ENCODE data around the gene PISD.
"Not testable (repeated sequence)": the region's sequence is repeated elsewhere in the genome, so short reads cannot be mapped to it uniquely, and the experiment has no call there.

Gene PISD

DNA sequence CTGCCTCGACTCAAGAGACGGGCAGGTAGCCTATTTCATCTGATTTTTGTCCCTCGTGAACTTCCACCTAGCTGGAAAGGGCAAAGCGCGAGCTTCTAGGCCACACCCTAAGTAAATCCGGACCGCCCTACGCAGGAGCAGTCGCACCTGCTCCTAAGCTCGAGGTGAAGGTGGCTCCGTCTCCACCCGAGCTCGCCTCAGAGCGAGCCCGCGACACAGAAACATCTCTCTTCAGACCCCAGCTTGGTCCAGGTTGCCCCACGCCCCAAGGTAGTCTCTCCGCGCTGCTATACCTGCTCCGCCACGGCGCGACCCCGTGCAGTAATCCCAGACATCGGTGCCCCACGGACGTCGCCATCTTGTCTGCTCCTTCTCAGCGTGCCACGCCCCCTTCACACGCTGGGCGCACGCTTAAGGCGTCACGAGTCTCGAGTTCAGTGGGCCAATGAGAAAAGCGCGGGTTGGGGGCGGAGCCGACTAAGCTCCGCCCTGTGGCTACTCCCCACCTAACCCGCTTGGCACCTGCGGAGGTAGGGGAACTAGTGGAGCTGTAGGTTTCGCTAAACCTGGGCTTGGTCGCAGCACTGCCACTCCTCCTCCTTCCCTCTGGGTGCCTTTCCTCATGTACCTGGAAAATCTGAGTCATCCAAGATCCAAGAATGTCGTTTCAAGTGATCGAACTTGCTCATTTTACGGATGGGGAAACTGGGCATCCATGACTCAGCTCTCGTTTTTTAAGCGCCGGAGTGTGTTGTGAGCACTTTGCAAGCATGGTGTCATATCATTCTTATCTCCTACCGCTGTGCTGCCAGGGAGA is at the start of gene PISD:
TSS of gene PISD (minus strand) at position 365 of the 817 bp plus-strand sequence. CDS start at position 358, 7 bp downstream.
- DNase-seq: peak; percentile 95

GRCh38 chr22:31711226-31711625 is 49.2 kb upstream of the PISD start:
- DNase-seq: not testable (repeated sequence)

DNA sequence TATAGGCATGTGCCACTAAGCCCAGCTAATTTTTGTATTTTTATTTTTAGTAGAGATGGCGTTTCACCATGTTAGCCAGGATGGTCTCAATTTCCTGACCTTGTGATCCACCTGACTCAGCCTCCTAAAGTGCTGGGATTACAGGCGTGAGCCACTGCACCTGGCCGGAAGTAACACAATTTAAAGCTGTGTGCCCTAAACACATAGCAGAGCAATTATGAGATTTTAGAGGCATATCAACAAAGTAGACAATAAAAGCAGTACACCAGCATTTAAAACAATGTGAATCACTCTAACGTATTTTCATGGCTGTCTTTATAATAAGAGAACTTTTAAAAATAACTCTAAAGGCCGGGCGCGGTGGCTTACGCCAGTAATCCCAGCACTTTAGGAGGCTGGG is 45.5 kb upstream of the PISD start:
- DNase-seq: no peak

DNA sequence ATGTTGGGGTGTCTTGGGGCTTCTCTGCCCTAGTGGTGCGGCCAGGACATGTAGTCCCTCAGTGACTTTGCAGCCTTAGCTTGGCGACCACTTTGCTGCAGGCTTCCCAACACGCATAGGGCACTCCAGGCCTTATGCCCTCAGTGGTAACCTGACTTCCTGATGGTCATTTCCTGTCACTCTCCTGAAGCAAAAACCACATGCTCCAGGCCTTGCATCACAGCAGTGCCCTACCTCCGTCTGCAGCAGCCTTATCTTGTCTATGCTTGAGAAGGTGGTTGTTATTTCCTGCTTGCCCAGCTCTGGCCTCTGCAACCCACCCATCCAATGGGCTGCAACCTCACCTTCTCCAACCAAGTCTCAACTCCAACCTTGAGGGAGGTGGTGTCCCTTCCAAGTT is 33.4 kb upstream of the PISD start:
- DNase-seq: no peak

DNA sequence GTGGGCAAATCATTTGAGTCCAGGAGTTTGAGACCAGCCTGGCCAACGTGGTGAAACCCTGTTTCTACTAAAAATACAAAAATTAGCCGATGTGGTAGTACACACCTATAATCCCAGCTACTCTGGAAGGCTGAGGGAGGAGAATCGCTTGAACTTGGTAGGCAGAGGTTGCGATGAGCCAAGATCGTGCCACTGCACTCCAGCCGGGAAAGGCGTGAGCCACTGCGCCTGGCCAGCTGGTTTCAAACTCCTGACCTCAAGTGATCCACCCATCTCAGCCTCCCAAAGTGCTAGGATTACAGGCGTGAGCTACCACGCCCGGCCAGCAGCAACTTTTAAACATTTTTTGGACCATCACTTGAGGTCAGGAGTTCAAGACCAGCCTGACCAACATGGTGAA is 32.0 kb upstream of the PISD start:
- DNase-seq: not testable (repeated sequence)

GRCh38 chr22:31692186-31692886 is 30.3 kb upstream of the PISD start:
- DNase-seq: no peak

GRCh38 chr22:31691408-31691807 is 29.4 kb upstream of the PISD start:
- DNase-seq: no peak

DNA sequence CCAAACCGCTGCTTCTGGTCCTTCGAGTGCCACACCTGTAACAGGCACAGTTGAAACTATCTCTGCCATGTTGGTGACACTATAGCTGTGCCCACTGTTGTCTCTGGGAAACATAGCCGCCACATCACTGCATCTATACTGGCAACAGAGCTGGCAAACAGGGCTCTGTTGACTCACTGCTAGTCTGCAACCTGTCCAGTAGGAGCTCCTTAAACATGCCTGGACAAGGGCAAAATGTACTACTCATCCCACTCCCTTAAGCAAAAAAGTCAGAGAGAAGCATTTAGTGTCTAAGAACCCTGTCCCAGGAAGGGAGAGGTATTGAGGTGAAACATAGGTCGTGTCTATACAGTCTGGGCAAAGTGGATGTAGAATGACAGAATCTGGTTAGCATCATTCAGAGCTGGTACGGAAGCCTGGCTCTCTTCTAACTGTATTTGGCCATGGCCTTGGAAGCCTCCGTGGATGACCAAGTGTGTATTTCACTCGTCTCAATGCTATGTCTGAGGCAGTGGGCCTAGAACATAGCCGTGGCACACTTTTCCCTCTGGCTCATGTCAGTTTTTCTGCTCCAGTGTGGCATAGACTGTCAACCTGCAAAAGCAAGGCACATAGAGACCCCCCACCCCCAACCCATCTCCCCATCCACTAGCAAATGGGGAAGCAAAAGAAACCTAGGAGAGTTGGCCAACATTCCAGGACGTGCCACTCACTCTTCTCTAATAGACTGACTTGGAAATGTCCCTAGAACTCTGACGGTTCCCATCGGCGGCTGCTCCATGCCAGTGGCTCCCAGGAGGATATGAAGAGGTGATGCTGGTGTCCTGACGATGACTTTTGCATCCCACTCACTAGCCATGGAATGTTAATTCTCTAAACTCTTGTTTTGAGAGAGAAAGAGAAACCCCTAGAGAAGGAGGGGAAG is 21.4 kb upstream of the PISD start:
- DNase-seq: no peak

GRCh38 chr22:31682751-31683150 is 20.7 kb upstream of the PISD start:
- no peak for DNase-seq

DNA sequence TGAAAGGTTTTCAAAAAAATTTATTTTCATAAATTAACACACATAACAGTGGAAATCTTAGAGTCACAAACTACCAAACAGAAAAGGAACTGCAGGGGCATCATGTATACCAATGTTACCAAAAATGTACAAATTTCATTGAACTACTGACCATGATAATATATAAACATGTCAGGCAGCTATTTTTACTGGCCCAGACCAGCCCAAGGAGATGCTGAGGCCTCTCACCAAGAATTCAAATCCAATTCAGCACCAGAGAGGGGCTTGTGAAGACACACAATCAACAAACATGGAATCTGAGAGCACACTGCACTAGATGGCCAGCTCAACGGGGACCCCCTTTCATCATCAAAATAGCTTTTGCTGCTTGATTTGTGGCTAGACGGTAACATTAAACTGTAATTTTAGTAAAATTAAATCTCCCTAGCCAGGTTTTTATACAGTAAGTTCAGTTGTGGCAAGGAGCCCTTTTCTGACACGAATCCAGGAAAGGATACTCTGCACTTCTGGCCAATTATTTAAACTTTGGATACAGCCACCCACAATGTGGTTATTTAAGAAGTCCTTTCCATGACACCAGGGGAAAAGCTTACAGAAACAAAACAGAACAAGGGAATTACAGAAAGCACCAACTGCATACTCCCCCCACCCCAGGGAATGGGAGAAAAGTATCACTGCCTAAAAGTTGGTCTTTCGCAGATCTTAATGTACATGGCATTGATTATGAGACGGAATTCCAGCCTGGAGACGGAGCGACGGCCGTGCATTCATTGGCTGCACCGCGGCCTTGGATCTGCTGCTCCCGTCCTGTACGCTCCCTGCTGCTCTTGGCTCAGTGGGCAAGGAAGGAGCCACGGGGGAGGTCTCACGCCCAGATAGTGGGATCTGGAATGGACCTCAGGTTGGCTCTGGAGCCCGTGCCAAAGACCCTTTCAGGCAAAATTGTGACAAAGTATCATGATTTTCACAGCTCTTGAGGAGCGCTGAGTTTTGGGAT is 19.6 kb upstream of the PISD start:
- no peak for DNase-seq

DNA sequence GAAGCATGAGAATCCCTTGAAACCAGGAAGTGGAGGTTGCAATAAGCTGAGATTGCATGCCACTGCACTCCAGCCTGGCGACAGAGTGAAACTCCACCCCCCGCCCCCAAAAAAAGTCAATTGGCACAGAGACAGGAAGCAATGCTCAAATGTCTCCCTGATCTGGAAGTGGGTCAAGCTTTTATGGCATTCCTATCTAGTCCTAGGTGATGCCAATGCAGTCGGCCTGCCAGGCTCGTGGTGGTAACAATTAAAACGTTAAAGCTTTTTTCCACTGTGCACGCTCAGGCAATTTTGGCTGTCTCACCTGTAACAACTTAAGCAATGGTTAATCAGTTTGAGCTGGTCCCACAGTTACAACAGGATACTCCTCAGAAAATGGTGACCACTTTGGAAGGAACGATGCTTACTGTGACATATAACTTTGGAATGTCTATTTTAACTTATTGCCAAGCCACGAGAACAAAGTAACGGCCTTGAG is 18.9 kb upstream of the PISD start:
- no peak for DNase-seq

GRCh38 chr22:31678748-31679147 is 16.7 kb upstream of the PISD start:
- DNase-seq: no peak

DNA sequence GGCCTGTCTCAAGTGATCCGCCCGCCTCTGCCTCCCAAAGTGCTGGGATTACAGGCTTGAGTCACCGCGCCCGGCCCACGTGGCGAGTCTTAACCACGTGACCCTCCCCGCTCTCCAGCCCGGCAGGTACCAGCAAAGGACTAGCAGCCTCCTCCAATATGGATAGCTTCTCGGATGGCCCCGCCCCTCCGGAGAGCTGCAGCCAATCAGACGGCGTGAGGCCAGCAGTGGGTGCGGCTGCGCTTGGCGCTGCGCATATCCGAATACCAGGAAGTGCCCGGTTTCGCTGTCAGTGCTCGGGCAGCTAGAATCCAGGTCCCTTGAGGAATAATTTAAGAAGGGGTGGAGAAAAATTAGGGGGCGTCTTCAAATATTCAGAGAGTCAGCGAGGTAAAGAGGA is 14.7 kb upstream of the PISD start:
- peak; percentile 91 for DNase-seq

DNA sequence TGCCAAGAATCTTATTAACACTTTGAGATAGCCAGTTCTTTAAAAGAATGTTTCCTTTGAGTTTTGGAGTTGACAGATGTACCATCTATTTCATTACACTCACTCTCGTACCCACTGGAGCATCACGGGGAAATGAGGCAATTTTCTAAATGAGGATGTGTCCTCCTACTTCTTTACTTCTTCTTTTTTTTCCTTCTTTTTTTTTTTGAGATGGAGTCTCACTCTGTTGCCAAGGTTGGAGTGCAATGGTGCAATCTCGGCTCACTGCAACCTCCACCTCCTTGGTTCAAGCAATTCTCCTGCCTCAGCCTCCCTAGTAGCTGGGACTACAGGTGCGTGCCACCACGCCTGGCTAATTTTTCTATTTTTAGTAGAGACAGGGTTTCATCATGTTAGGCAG is 12.2 kb upstream of the PISD start:
- not testable (repeated sequence) for DNase-seq

GRCh38 chr22:31668849-31669248 is 6.8 kb upstream of the PISD start:
- DNase-seq: not testable (repeated sequence)

DNA sequence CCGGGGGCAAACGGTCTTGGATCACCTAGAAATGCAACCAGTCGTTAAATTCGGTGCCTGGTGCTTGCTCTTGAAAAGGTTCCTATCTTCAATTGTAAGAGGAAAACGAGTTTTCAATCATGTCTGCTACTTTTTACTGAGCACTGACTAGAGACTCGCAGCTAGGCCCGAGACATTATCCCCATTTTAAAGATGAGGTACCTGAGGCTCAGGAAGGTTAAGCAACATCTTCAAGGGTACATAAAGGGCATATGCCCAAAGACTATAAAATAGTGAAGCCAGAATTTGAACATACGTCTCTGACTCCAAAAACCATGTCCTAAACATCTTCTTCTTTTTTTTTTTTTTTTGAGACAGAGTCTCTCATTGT is 638 bp upstream of the PISD start:
- no peak for DNase-seq

- peak; percentile 32 for DNase-seq
These were observed 1.1 kb downstream of the PISD start for GRCh38 chr22:31660860-31661341.

GRCh38 chr22:31659246-31659645 is 2.8 kb downstream of the PISD start:
- no peak for DNase-seq

DNA sequence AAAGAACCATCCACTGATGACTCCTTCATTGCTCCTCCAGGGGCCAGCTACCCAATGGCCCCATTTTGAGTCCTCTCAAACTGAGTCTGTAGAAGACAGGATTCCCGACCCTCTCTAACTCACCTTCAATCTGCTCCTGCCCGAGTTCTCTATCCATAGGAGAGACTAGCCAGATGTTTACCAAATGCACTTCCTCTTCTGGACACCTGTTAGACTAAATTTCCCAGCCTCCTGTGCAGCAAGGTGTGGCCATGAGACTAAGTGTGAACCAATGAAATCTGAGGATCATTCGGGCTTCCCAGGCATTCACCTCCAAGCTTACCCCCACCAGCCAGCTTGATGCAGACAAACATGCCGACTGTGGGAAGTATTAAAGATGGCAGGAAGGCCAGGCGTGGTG is 7.6 kb downstream of the PISD start:
- no peak for DNase-seq

DNA sequence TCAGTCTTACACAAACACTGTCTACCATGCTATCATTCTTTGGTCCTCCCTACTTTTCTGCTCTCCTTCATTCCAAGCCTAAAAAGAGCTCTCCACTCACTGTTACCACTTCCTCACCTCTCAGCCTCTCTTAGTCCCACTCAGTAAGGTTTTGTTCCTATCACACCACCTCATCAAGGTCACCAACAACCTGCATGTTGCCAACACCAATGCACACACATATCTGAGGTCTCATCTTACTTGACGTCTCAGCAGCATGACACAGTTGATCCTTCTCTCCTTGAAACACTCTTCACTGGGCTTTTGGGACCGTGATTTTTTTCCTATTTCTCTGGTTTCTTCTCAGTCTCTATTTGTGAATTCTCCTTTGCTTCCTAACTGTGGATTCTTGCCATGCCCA is 8.1 kb downstream of the PISD start:
- no peak for DNase-seq

DNA sequence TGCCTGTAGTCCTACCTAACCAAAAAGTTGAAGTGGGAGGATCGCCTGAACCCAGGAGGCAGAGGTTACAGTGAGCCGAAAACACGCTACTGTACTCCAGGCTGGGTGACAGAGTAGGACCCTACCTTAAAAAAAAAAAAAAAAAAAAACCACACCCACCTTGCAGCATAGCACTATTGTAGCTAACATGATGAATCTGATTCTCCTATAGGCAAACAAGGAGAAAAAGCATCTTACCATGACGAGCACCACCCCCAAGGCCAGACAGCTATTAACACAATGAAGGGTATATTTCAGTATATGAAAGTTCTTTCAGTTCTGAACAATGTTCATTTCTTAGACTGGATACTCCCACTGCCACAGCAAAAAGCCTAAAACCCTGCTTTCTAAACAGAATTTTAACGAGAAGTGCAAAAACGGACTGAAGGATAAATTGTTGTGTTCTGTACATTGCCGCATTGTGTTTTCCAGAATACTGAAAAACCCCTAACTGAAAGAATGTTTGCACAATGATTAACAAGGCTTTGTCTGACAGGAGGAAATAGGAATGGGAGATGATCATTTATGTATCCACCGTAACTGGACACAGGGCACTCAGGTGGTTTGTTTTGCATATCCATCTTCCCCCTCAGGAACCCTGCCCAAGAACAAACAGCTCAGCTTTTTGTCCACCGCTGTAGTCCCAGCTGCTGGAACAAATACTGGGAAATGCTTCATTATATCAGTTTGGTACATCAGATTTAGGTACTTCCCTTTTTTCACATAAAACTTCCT is 8.9 kb downstream of the PISD start:
- no peak for DNase-seq

Measured in stimulated activated CD4-positive, alpha-beta T cell treated with anti-CD3 and anti-CD28 coated beads, Interleukin-4, amount 100 ng/mL, for 1 hour (primary cell).